NCI-H524 treated with DMSO at 0.1 percent for 48 hours (cell line): ENCODE data around the gene METTL3.

Source experiments
- DNase-seq: peaks from one replicate; lab custom pipeline; 2025; lab: John Stamatoyannopoulos, UW

The METTL3 gene

GRCh38 chr14:21526672-21527317, 15.7 kb upstream of the METTL3 start:
- DNase-seq: no peak

- peak; percentile 92 for DNase-seq
Measured at GRCh38 chr14:21525962-21526671, 15.0 kb upstream of the METTL3 start, which contains the start of gene SALL2. Gene SALL2, minus strand, starts transcription at chr14:21526346. Its CDS starts 219 bp downstream, at chr14:21526127.

- no peak for DNase-seq
Measured at GRCh38 chr14:21525571-21525961, 14.4 kb upstream of the METTL3 start.

- DNase-seq: no peak
Measured at GRCh38 chr14:21524575-21525490, 13.7 kb upstream of the METTL3 start.

GRCh38 chr14:21523203-21523602, 12.1 kb upstream of the METTL3 start:
- DNase-seq: no peak

- DNase-seq: no peak
Measured at GRCh38 chr14:21521501-21521900, 10.4 kb upstream of the METTL3 start.

- DNase-seq: no peak
Measured at GRCh38 chr14:21520767-21521166, 9.6 kb upstream of the METTL3 start.

GRCh38 chr14:21518725-21519124, 7.6 kb upstream of the METTL3 start:
- no peak for DNase-seq

- no peak for DNase-seq
Measured at GRCh38 chr14:21514341-21514740, 3.2 kb upstream of the METTL3 start.

- no peak for DNase-seq
Measured at GRCh38 chr14:21509432-21510143, 1.6 kb downstream of the METTL3 start.

- no peak for DNase-seq
Measured at GRCh38 chr14:21506557-21506956, 4.6 kb downstream of the METTL3 start.

- DNase-seq: no peak
Measured at GRCh38 chr14:21505012-21505553, 6.1 kb downstream of the METTL3 start.

GRCh38 chr14:21503376-21503775, 7.8 kb downstream of the METTL3 start:
- no peak for DNase-seq

GRCh38 chr14:21501568-21501967, 9.6 kb downstream of the METTL3 start:
- DNase-seq: no peak

GRCh38 chr14:21498540-21499526, 12.3 kb downstream of the METTL3 start:
- DNase-seq: peak; percentile 8

- DNase-seq: no peak
Measured at GRCh38 chr14:21496453-21496852, 14.7 kb downstream of the METTL3 start.

- no peak for DNase-seq
Measured at GRCh38 chr14:21494902-21495762, 16.0 kb downstream of the METTL3 start.

GRCh38 chr14:21486640-21487087, 24.5 kb downstream of the METTL3 start:
- no peak for DNase-seq
